H9 (cell line): ENCODE measurements around the gene GRIK4. TPM values are rescaled to one million over a fixed set of nuclear protein-coding genes. Genes with fewer than 3 reads are reported as not detected.
A peak's percentile ranks its signal among the peaks of the same experiment; 100 is the strongest.

Experiments
- DNase-seq: peaks from one replicate; pipeline ENCODE4 v3.0.0-alpha.2; 2017
- H2AFZ ChIP-seq: one replicate; pipeline ENCODE4 v1.6.1; 2013; ENCODE audit warnings: mild to moderate bottlenecking, low read length, control low read depth, moderate library complexity
- H2AK5ac ChIP-seq: 2 replicates; pipeline ENCODE4 v1.6.1; 2013; ENCODE audit warnings: low read length, control low read depth, mixed read lengths; ENCODE audit not compliant: insufficient read length
- H2BK120ac ChIP-seq: one replicate; pipeline ENCODE4 v1.6.1; 2013; ENCODE audit warnings: low read depth, mild to moderate bottlenecking, low read length, control low read depth, inconsistent platforms; ENCODE audit not compliant: poor library complexity, severe bottlenecking
- H2BK12ac ChIP-seq: 2 replicates; pipeline ENCODE4 v1.6.1; 2013; ENCODE audit warnings: low read length, control low read depth, mixed read lengths, low read depth; ENCODE audit not compliant: insufficient read length
- H2BK15ac ChIP-seq: 2 replicates; pipeline ENCODE4 v1.6.1; 2013; ENCODE audit warnings: low read depth, low read length, control low read depth
- H2BK20ac ChIP-seq: one replicate; pipeline ENCODE4 v1.6.1; 2013; ENCODE audit warnings: low read depth, mild to moderate bottlenecking, low read length, control low read depth, inconsistent platforms; ENCODE audit not compliant: poor library complexity, severe bottlenecking
- H2BK5ac ChIP-seq: 2 replicates; pipeline ENCODE4 v1.6.1; 2013; ENCODE audit warnings: low read length, control low read depth, mixed read lengths; ENCODE audit not compliant: insufficient read length
- H3K14ac ChIP-seq: 2 replicates; pipeline ENCODE4 v1.6.1; 2013; ENCODE audit warnings: low read length, control low read depth; ENCODE audit not compliant: insufficient read depth
- H3K18ac ChIP-seq: 2 replicates; pipeline ENCODE4 v1.6.1; 2013; ENCODE audit warnings: low read depth, mild to moderate bottlenecking, mixed read lengths, low read length, control low read depth; ENCODE audit not compliant: insufficient read length
- H3K23ac ChIP-seq: 2 replicates; pipeline ENCODE4 v1.6.1; 2013; ENCODE audit warnings: low read length, control low read depth, mixed read lengths, low read depth; ENCODE audit not compliant: insufficient read length
- H3K23me2 ChIP-seq: 2 replicates; pipeline ENCODE4 v1.6.1; 2013; ENCODE audit warnings: low read depth, mild to moderate bottlenecking, mixed read lengths, low read length, control low read depth; ENCODE audit not compliant: insufficient read length, poor library complexity, severe bottlenecking
- H3K27ac ChIP-seq: 2 replicates; pipeline ENCODE4 v1.5.1; 2013; ENCODE audit warnings: low read length, control low read depth, mixed read lengths, low read depth; ENCODE audit not compliant: insufficient read length
- H3K27me3 ChIP-seq: 2 replicates; pipeline ENCODE4 v1.6.1; 2013; ENCODE audit warnings: low read length, control low read depth, inconsistent platforms; ENCODE audit not compliant: insufficient read depth
- H3K4ac ChIP-seq: 2 replicates; pipeline ENCODE4 v1.6.1; 2013; ENCODE audit warnings: low read depth, mild to moderate bottlenecking, control low read depth, inconsistent platforms, low read length, moderate library complexity
- H3K4me1 ChIP-seq: 2 replicates; pipeline ENCODE4 v1.6.1; 2013; ENCODE audit warnings: low read length, control low read depth, inconsistent platforms; ENCODE audit not compliant: insufficient read depth
- H3K4me2 ChIP-seq: 2 replicates; pipeline ENCODE4 v1.6.1; 2013; ENCODE audit warnings: low read length, control low read depth, mixed read lengths; ENCODE audit not compliant: insufficient read length, insufficient read depth
- H3K56ac ChIP-seq: 2 replicates; pipeline ENCODE4 v1.6.1; 2013; ENCODE audit warnings: low read depth, mild to moderate bottlenecking, mixed read lengths, low read length, control low read depth; ENCODE audit not compliant: insufficient read length
- H3K79me1 ChIP-seq: 2 replicates; pipeline ENCODE4 v1.6.1; 2013; ENCODE audit warnings: low read depth, mild to moderate bottlenecking, moderate library complexity, low read length, control low read depth, inconsistent platforms; ENCODE audit not compliant: insufficient read depth, poor library complexity, severe bottlenecking
- H3K79me2 ChIP-seq: 2 replicates; pipeline ENCODE4 v1.6.1; 2013; ENCODE audit warnings: low read length, control low read depth, inconsistent platforms; ENCODE audit not compliant: insufficient read depth
- H3K9ac ChIP-seq: 2 replicates; pipeline ENCODE4 v1.6.1; 2013; ENCODE audit warnings: low read length, control low read depth, mixed read lengths; ENCODE audit not compliant: insufficient read length; ENCODE audit errors: extremely low read depth
- H3K9me3 ChIP-seq: one replicate; pipeline ENCODE4 v1.6.1; 2013; ENCODE audit warnings: low read depth, low read length, inconsistent platforms; ENCODE audit not compliant: control insufficient read depth
- H3T11ph ChIP-seq: one replicate; pipeline ENCODE4 v1.6.1; 2013; ENCODE audit warnings: mild to moderate bottlenecking, low read length, control low read depth, inconsistent platforms
- H4K20me1 ChIP-seq: one replicate; pipeline ENCODE4 v1.6.1; 2013; ENCODE audit not compliant: control insufficient read depth, insufficient read length, insufficient read depth
- H4K5ac ChIP-seq: 2 replicates; pipeline ENCODE4 v1.6.1; 2013; ENCODE audit warnings: low read depth, mild to moderate bottlenecking, mixed read lengths, low read length, control low read depth; ENCODE audit not compliant: insufficient read length
- H4K8ac ChIP-seq: replicated peaks from 2 replicates; pipeline ENCODE4 v1.6.1; 2013; ENCODE audit warnings: low read length, control low read depth, mixed read lengths, low read depth; ENCODE audit not compliant: insufficient read length
- H4K91ac ChIP-seq: 2 replicates; pipeline ENCODE4 v1.6.1; 2013; ENCODE audit warnings: low read depth, mild to moderate bottlenecking, moderate library complexity, mixed read lengths, low read length, control low read depth; ENCODE audit not compliant: insufficient read length
- H3K27ac Mint-ChIP-seq, 3 experiments: 2 replicates in 2 of 3; 3 replicates in 1 of 3; pipeline ENCODE4 v1.8.0; 2020 to 2021; ENCODE audit warnings: mixed read lengths in 3 of 3, mild to moderate bottlenecking in 1 of 3, moderate library complexity in 1 of 3
- H3K27me3 Mint-ChIP-seq: 2 replicates; pipeline ENCODE4 v1.8.0; 2021; ENCODE audit warnings: low read depth, mild to moderate bottlenecking, moderate library complexity, mixed read lengths
- H3K36me3 Mint-ChIP-seq, 3 experiments: 2 replicates in 2 of 3; 3 replicates in 1 of 3; pipeline ENCODE4 v1.8.0; 2020 to 2021; ENCODE audit warnings: low read depth in 3 of 3, mixed read lengths in 3 of 3; ENCODE audit not compliant: insufficient read depth in 1 of 3
- H3K4me1 Mint-ChIP-seq, 2 experiments: 2 replicates each; pipeline ENCODE4 v1.8.0; 2020; ENCODE audit warnings: mixed read lengths in 2 of 2
- H3K4me3 Mint-ChIP-seq, 2 experiments: 2 replicates in 1 of 2; 3 replicates in 1 of 2; pipeline ENCODE4 v1.8.0; 2020 to 2021; ENCODE audit warnings: mild to moderate bottlenecking in 2 of 2, mixed read lengths in 2 of 2, moderate library complexity in 1 of 2
- H3K9me3 Mint-ChIP-seq, 2 experiments: 2 replicates in 1 of 2; 3 replicates in 1 of 2; pipeline ENCODE4 v1.8.0; 2020; ENCODE audit warnings: mild to moderate bottlenecking in 2 of 2, mixed read lengths in 2 of 2, moderate library complexity in 1 of 2
- WGBS: extraction: QIAGEN DNeasy Blood & Tissue Kit; methylation state at CpG from one replicate; pipeline ENCODE4 v1.1.7; 2013; ENCODE audit warnings: missing lambda C conversion rate, low lambda C conversion rate, mixed read lengths; ENCODE audit not compliant: insufficient read length; ENCODE audit errors: extremely low coverage; 5-methylcytosine and 5-hydroxymethylcytosine counted together
- long read RNA-seq: library from polyadenylated mRNA; unstranded; transcript quantifications from one replicate; pipeline ENCODE4 v2.0.0, GENCODE V29; 2020
- total RNA-seq: library from RNA; stranded (reverse); gene quantifications from 2 replicates; pipeline ENCODE4 v1.2.1, GENCODE V29; 2021
- TF ChIP-seq, protein P1 (sequence below): fragments of 200-600 bp; sonication (generic); conservative IDR thresholded peaks from 3 replicates; pipeline ENCODE4 v1.8.0; 2021; ENCODE audit warnings: antibody characterized with exemption, mild to moderate bottlenecking

The GRIK4 gene, protein sequence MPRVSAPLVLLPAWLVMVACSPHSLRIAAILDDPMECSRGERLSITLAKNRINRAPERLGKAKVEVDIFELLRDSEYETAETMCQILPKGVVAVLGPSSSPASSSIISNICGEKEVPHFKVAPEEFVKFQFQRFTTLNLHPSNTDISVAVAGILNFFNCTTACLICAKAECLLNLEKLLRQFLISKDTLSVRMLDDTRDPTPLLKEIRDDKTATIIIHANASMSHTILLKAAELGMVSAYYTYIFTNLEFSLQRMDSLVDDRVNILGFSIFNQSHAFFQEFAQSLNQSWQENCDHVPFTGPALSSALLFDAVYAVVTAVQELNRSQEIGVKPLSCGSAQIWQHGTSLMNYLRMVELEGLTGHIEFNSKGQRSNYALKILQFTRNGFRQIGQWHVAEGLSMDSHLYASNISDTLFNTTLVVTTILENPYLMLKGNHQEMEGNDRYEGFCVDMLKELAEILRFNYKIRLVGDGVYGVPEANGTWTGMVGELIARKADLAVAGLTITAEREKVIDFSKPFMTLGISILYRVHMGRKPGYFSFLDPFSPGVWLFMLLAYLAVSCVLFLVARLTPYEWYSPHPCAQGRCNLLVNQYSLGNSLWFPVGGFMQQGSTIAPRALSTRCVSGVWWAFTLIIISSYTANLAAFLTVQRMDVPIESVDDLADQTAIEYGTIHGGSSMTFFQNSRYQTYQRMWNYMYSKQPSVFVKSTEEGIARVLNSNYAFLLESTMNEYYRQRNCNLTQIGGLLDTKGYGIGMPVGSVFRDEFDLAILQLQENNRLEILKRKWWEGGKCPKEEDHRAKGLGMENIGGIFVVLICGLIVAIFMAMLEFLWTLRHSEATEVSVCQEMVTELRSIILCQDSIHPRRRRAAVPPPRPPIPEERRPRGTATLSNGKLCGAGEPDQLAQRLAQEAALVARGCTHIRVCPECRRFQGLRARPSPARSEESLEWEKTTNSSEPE
- total RNA-seq, result 2.2 and 2.3 TPM in 2 replicates
- long read RNA-seq, partial matches to known transcripts, result 0 of 6 reads
- long read RNA-seq, other reads (novel, unspliced or antisense), result 6 of 6 reads

DNA sequence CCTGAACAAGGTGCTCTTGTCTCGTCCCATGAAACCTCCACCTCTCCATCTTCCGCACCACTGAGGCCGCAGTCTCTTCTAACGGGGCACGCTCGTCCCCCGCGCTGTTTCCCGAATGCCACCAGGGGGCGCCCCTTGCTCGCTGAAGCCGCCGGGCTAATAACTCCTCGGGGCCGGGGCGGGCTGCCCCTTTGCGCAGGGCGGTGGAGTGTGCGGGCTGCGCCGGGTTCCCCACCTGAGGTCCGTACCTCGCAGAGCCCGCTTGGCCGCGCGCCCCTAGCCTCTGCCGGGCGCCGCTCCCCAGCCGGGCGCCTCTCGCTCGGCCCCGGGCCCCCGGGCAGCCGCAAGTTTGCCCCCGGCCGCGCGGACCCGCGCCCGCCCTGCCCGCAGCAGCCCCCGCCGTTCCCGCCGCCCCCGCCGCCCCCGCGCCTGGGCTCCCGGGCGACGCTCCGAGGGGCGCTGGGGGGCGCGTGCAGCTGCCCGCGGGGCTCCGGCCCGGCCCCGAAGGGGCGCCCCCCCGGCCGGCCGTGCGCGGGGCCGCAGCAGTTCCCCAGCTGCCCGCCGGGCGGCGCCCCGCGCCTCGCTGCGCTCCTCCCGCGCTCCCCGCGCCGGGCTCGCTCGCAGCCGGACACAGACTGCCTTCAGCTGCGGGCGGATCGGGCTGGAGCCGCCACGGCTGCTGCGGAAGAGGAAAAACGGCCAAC lies at the start of gene GRIK4:
TSS of gene GRIK4 (plus strand) at position 633 of the 704 bp plus-strand sequence. CDS start 148,571 bp downstream, outside the sequence.
- Mint-ChIP-seq H3K9me3 (no peaks in the 10 kb centered on the region), H3K4me1 (peaks cover 9 to 16% of the 10 kb centered on the region in 2 experiments), H3K27me3 (peaks cover 73% of the 10 kb centered on the region), H3K4me3 (peak within 1 kb of the TSS; percentile 60 to 79), H3K36me3 (no peaks in the 10 kb centered on the region), H3K27ac (no peak within 1 kb of the TSS)
- Histone ChIP-seq H3K23ac (no peak within 1 kb of the TSS), H4K91ac (no peak within 1 kb of the TSS), H3K56ac (no peak within 1 kb of the TSS), H3K79me1 (no peaks in the 10 kb centered on the region), H2AFZ (no peak within 1 kb of the TSS), H3K23me2 (peaks cover 4% of the 10 kb centered on the region), H4K5ac (no peak within 1 kb of the TSS), H3K27ac (no peak within 1 kb of the TSS), H3K27me3 (no peaks in the 10 kb centered on the region; the same call in 1 of the 2 replicates), H2BK15ac (no peak within 1 kb of the TSS), H4K20me1 (peaks cover 2% of the 10 kb centered on the region), H2BK5ac (no peak within 1 kb of the TSS), H3K4me1 (no peaks in the 10 kb centered on the region), H2BK20ac (no peak within 1 kb of the TSS), H3K18ac (no peak within 1 kb of the TSS), H3K9me3 (no peaks in the 10 kb centered on the region), H2BK120ac (no peak within 1 kb of the TSS), H3T11ph (no peak within 1 kb of the TSS), H3K4me2 (peak within 1 kb of the TSS; percentile 61), H3K14ac (no peak within 1 kb of the TSS), H4K8ac (no peak within 1 kb of the TSS), H3K9ac (no peak within 1 kb of the TSS), H3K4ac (no peak within 1 kb of the TSS), H3K79me2 (no peaks in the 10 kb centered on the region), H2BK12ac (no peak within 1 kb of the TSS), H2AK5ac (no peak within 1 kb of the TSS)
- TF ChIP-seq, protein P1, sequence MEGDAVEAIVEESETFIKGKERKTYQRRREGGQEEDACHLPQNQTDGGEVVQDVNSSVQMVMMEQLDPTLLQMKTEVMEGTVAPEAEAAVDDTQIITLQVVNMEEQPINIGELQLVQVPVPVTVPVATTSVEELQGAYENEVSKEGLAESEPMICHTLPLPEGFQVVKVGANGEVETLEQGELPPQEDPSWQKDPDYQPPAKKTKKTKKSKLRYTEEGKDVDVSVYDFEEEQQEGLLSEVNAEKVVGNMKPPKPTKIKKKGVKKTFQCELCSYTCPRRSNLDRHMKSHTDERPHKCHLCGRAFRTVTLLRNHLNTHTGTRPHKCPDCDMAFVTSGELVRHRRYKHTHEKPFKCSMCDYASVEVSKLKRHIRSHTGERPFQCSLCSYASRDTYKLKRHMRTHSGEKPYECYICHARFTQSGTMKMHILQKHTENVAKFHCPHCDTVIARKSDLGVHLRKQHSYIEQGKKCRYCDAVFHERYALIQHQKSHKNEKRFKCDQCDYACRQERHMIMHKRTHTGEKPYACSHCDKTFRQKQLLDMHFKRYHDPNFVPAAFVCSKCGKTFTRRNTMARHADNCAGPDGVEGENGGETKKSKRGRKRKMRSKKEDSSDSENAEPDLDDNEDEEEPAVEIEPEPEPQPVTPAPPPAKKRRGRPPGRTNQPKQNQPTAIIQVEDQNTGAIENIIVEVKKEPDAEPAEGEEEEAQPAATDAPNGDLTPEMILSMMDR, result peak; percentile 95
- DNase-seq, result peak; percentile 84
- WGBS, result no CpG with 5 or more reads among the region's 95 CpGs
